H9 (cell line): ENCODE measurements around the gene GCNT2. TPM values are rescaled to one million over a fixed set of nuclear protein-coding genes. Genes with fewer than 3 reads are reported as not detected.

ENCODE experiments used
- DNase-seq: peaks from one replicate; pipeline ENCODE4 v3.0.0-alpha.2; 2017
- H2AFZ ChIP-seq: one replicate; pipeline ENCODE4 v1.6.1; 2013; ENCODE audit warnings: mild to moderate bottlenecking, low read length, control low read depth, moderate library complexity
- H2AK5ac ChIP-seq: 2 replicates; pipeline ENCODE4 v1.6.1; 2013; ENCODE audit warnings: low read length, control low read depth, mixed read lengths; ENCODE audit not compliant: insufficient read length
- H2BK120ac ChIP-seq: one replicate; pipeline ENCODE4 v1.6.1; 2013; ENCODE audit warnings: low read depth, mild to moderate bottlenecking, low read length, control low read depth, inconsistent platforms; ENCODE audit not compliant: poor library complexity, severe bottlenecking
- H2BK12ac ChIP-seq: 2 replicates; pipeline ENCODE4 v1.6.1; 2013; ENCODE audit warnings: low read length, control low read depth, mixed read lengths, low read depth; ENCODE audit not compliant: insufficient read length
- H2BK15ac ChIP-seq: 2 replicates; pipeline ENCODE4 v1.6.1; 2013; ENCODE audit warnings: low read depth, low read length, control low read depth
- H2BK20ac ChIP-seq: one replicate; pipeline ENCODE4 v1.6.1; 2013; ENCODE audit warnings: low read depth, mild to moderate bottlenecking, low read length, control low read depth, inconsistent platforms; ENCODE audit not compliant: poor library complexity, severe bottlenecking
- H2BK5ac ChIP-seq: 2 replicates; pipeline ENCODE4 v1.6.1; 2013; ENCODE audit warnings: low read length, control low read depth, mixed read lengths; ENCODE audit not compliant: insufficient read length
- H3K14ac ChIP-seq: 2 replicates; pipeline ENCODE4 v1.6.1; 2013; ENCODE audit warnings: low read length, control low read depth; ENCODE audit not compliant: insufficient read depth
- H3K18ac ChIP-seq: 2 replicates; pipeline ENCODE4 v1.6.1; 2013; ENCODE audit warnings: low read depth, mild to moderate bottlenecking, mixed read lengths, low read length, control low read depth; ENCODE audit not compliant: insufficient read length
- H3K23ac ChIP-seq: 2 replicates; pipeline ENCODE4 v1.6.1; 2013; ENCODE audit warnings: low read length, control low read depth, mixed read lengths, low read depth; ENCODE audit not compliant: insufficient read length
- H3K23me2 ChIP-seq: 2 replicates; pipeline ENCODE4 v1.6.1; 2013; ENCODE audit warnings: low read depth, mild to moderate bottlenecking, mixed read lengths, low read length, control low read depth; ENCODE audit not compliant: insufficient read length, poor library complexity, severe bottlenecking
- H3K27ac ChIP-seq: 2 replicates; pipeline ENCODE4 v1.5.1; 2013; ENCODE audit warnings: low read length, control low read depth, mixed read lengths, low read depth; ENCODE audit not compliant: insufficient read length
- H3K27me3 ChIP-seq: 2 replicates; pipeline ENCODE4 v1.6.1; 2013; ENCODE audit warnings: low read length, control low read depth, inconsistent platforms; ENCODE audit not compliant: insufficient read depth
- H3K4ac ChIP-seq: 2 replicates; pipeline ENCODE4 v1.6.1; 2013; ENCODE audit warnings: low read depth, mild to moderate bottlenecking, control low read depth, inconsistent platforms, low read length, moderate library complexity
- H3K4me1 ChIP-seq: 2 replicates; pipeline ENCODE4 v1.6.1; 2013; ENCODE audit warnings: low read length, control low read depth, inconsistent platforms; ENCODE audit not compliant: insufficient read depth
- H3K4me2 ChIP-seq: 2 replicates; pipeline ENCODE4 v1.6.1; 2013; ENCODE audit warnings: low read length, control low read depth, mixed read lengths; ENCODE audit not compliant: insufficient read length, insufficient read depth
- H3K56ac ChIP-seq: 2 replicates; pipeline ENCODE4 v1.6.1; 2013; ENCODE audit warnings: low read depth, mild to moderate bottlenecking, mixed read lengths, low read length, control low read depth; ENCODE audit not compliant: insufficient read length
- H3K79me1 ChIP-seq: 2 replicates; pipeline ENCODE4 v1.6.1; 2013; ENCODE audit warnings: low read depth, mild to moderate bottlenecking, moderate library complexity, low read length, control low read depth, inconsistent platforms; ENCODE audit not compliant: insufficient read depth, poor library complexity, severe bottlenecking
- H3K79me2 ChIP-seq: 2 replicates; pipeline ENCODE4 v1.6.1; 2013; ENCODE audit warnings: low read length, control low read depth, inconsistent platforms; ENCODE audit not compliant: insufficient read depth
- H3K9ac ChIP-seq: 2 replicates; pipeline ENCODE4 v1.6.1; 2013; ENCODE audit warnings: low read length, control low read depth, mixed read lengths; ENCODE audit not compliant: insufficient read length; ENCODE audit errors: extremely low read depth
- H3K9me3 ChIP-seq: one replicate; pipeline ENCODE4 v1.6.1; 2013; ENCODE audit warnings: low read depth, low read length, inconsistent platforms; ENCODE audit not compliant: control insufficient read depth
- H3T11ph ChIP-seq: one replicate; pipeline ENCODE4 v1.6.1; 2013; ENCODE audit warnings: mild to moderate bottlenecking, low read length, control low read depth, inconsistent platforms
- H4K20me1 ChIP-seq: one replicate; pipeline ENCODE4 v1.6.1; 2013; ENCODE audit not compliant: control insufficient read depth, insufficient read length, insufficient read depth
- H4K5ac ChIP-seq: 2 replicates; pipeline ENCODE4 v1.6.1; 2013; ENCODE audit warnings: low read depth, mild to moderate bottlenecking, mixed read lengths, low read length, control low read depth; ENCODE audit not compliant: insufficient read length
- H4K8ac ChIP-seq: replicated peaks from 2 replicates; pipeline ENCODE4 v1.6.1; 2013; ENCODE audit warnings: low read length, control low read depth, mixed read lengths, low read depth; ENCODE audit not compliant: insufficient read length
- H4K91ac ChIP-seq: 2 replicates; pipeline ENCODE4 v1.6.1; 2013; ENCODE audit warnings: low read depth, mild to moderate bottlenecking, moderate library complexity, mixed read lengths, low read length, control low read depth; ENCODE audit not compliant: insufficient read length
- H3K27ac Mint-ChIP-seq, 3 experiments: 2 replicates in 2 of 3; 3 replicates in 1 of 3; pipeline ENCODE4 v1.8.0; 2020 to 2021; ENCODE audit warnings: mixed read lengths in 3 of 3, mild to moderate bottlenecking in 1 of 3, moderate library complexity in 1 of 3
- H3K27me3 Mint-ChIP-seq: 2 replicates; pipeline ENCODE4 v1.8.0; 2021; ENCODE audit warnings: low read depth, mild to moderate bottlenecking, moderate library complexity, mixed read lengths
- H3K36me3 Mint-ChIP-seq, 3 experiments: 2 replicates in 2 of 3; 3 replicates in 1 of 3; pipeline ENCODE4 v1.8.0; 2020 to 2021; ENCODE audit warnings: low read depth in 3 of 3, mixed read lengths in 3 of 3; ENCODE audit not compliant: insufficient read depth in 1 of 3
- H3K4me1 Mint-ChIP-seq, 2 experiments: 2 replicates each; pipeline ENCODE4 v1.8.0; 2020; ENCODE audit warnings: mixed read lengths in 2 of 2
- H3K4me3 Mint-ChIP-seq, 2 experiments: 2 replicates in 1 of 2; 3 replicates in 1 of 2; pipeline ENCODE4 v1.8.0; 2020 to 2021; ENCODE audit warnings: mild to moderate bottlenecking in 2 of 2, mixed read lengths in 2 of 2, moderate library complexity in 1 of 2
- H3K9me3 Mint-ChIP-seq, 2 experiments: 2 replicates in 1 of 2; 3 replicates in 1 of 2; pipeline ENCODE4 v1.8.0; 2020; ENCODE audit warnings: mild to moderate bottlenecking in 2 of 2, mixed read lengths in 2 of 2, moderate library complexity in 1 of 2
- CTCF ChIP-seq: fragments of 200-600 bp; sonication (generic); conservative IDR thresholded peaks from 3 replicates; pipeline ENCODE4 v1.8.0; 2021; ENCODE audit warnings: antibody characterized with exemption, mild to moderate bottlenecking
- WGBS: extraction: QIAGEN DNeasy Blood & Tissue Kit; methylation state at CpG from one replicate; pipeline ENCODE4 v1.1.7; 2013; ENCODE audit warnings: missing lambda C conversion rate, low lambda C conversion rate, mixed read lengths; ENCODE audit not compliant: insufficient read length; ENCODE audit errors: extremely low coverage; 5-methylcytosine and 5-hydroxymethylcytosine counted together
- total RNA-seq: library from RNA; stranded (reverse); gene quantifications from 2 replicates; pipeline ENCODE4 v1.2.1, GENCODE V29; 2021

The GCNT2 gene
- total RNA-seq, 1 experiment from 2014 or later: 41.7 TPM

- H3K4me3 Mint-ChIP-seq: no peak overlapping the region
- no peak overlapping the region for H3K4ac ChIP-seq
- H4K5ac ChIP-seq: no peak overlapping the region
- H3K23me2 ChIP-seq: no peaks in the 10 kb centered on the region
- H2BK12ac ChIP-seq: no peak overlapping the region
- no peak overlapping the region for H2AFZ ChIP-seq
- no peak for DNase-seq
- no peak overlapping the region for H3K9ac ChIP-seq
- H4K20me1 ChIP-seq: no peaks in the 10 kb centered on the region
- no peak overlapping the region for H3K4me2 ChIP-seq
- no peak overlapping the region for H3K23ac ChIP-seq
- H3K56ac ChIP-seq: no peak overlapping the region
- H3K27ac ChIP-seq: no peak overlapping the region
- H3T11ph ChIP-seq: no peak overlapping the region
- H3K9me3 Mint-ChIP-seq: no peaks in the 10 kb centered on the region; a peak in 1 of 5 replicates
- no peak overlapping the region for H3K18ac ChIP-seq
- no peak overlapping the region for H2BK15ac ChIP-seq
- H4K8ac ChIP-seq: no peak overlapping the region
- H3K27me3 Mint-ChIP-seq: no peaks in the 10 kb centered on the region; the same call in 1 of the 2 replicates
- WGBS: no CpG with 5 or more reads among the region's 1 CpG
- no peaks in the 10 kb centered on the region; the same call in 1 of the 2 replicates for H3K79me2 ChIP-seq
- no peaks in the 10 kb centered on the region; the same call in 1 of the 2 replicates for H3K27me3 ChIP-seq
- no peak overlapping the region for H3K14ac ChIP-seq
- H3K36me3 Mint-ChIP-seq: no peaks in the 10 kb centered on the region
- no peaks in the 10 kb centered on the region for H3K79me1 ChIP-seq
- H2BK5ac ChIP-seq: no peak overlapping the region
- peaks cover 2% of the 10 kb centered on the region; the same call in 1 of the 2 replicates for H3K4me1 ChIP-seq
- H2BK120ac ChIP-seq: no peak overlapping the region
- no peaks in the 10 kb centered on the region for H3K9me3 ChIP-seq
- no peak overlapping the region for H2AK5ac ChIP-seq
- no peak overlapping the region; a peak in 1 of 7 replicates for H3K27ac Mint-ChIP-seq
- no peak overlapping the region for H2BK20ac ChIP-seq
- no peak for TF ChIP-seq CTCF
- peaks cover 15 to 19% of the 10 kb centered on the region in 2 experiments for H3K4me1 Mint-ChIP-seq
- H4K91ac ChIP-seq: no peak overlapping the region
Measured at GRCh38 chr6:10541591-10541990, 20.4 kb downstream of the GCNT2 start.
